Lung (tissue), 12 donors: ENCODE measurements around the gene GNS. TPM values are rescaled to one million over a fixed set of nuclear protein-coding genes. Genes with fewer than 3 reads are reported as not detected.
"Not testable (repeated sequence)": the region's sequence is repeated elsewhere in the genome, so short reads cannot be mapped to it uniquely, and the experiment has no call there.

Experiments
- ATAC-seq: fragments of 200-7000 bp; cut with Tn5 transposase; one replicate; pipeline ENCODE4 v1.9.1; 2020; ENCODE audit warnings: moderate number of reproducible peaks; ENCODE audit not compliant: insufficient read depth, low FRiP score
- DNase-seq, 3 donors: peaks; one replicate each; pipeline ENCODE4 v3.0.0-alpha.2; 2013 to 2017
- H3K27ac ChIP-seq, 2 donors: one replicate each; pipeline ENCODE4 v1.5.1; 2013; ENCODE audit warnings: mild to moderate bottlenecking in 2 of 2, moderate library complexity in 2 of 2, control low read depth in 1 of 2, inconsistent platforms in 1 of 2, low read depth in 1 of 2, low read length in 1 of 2
- H3K27me3 ChIP-seq, 3 donors: one replicate each; pipeline ENCODE4 v1.5.1; 2013; ENCODE audit warnings: low read length in 2 of 3; ENCODE audit not compliant: control insufficient read depth in 3 of 3, insufficient read depth in 3 of 3
- H3K36me3 ChIP-seq, 4 donors: one replicate each; pipeline ENCODE4 v1.5.1; 2013; ENCODE audit warnings: low read length in 4 of 4, mild to moderate bottlenecking in 1 of 4, moderate library complexity in 1 of 4; ENCODE audit not compliant: control insufficient read depth in 4 of 4, insufficient read depth in 4 of 4
- H3K4me1 ChIP-seq, 5 donors: one replicate each; pipeline ENCODE4 v1.5.1; 2013; ENCODE audit warnings: low read length in 5 of 5, mild to moderate bottlenecking in 2 of 5, moderate library complexity in 1 of 5; ENCODE audit not compliant: control insufficient read depth in 5 of 5, insufficient read depth in 5 of 5
- H3K4me3 ChIP-seq: one replicate; pipeline ENCODE4 v1.5.1; 2013; ENCODE audit warnings: mild to moderate bottlenecking, control low read depth, moderate library complexity
- H3K9ac ChIP-seq, 2 donors: one replicate each; pipeline ENCODE4 v1.5.1; 2013; ENCODE audit warnings: low read length in 2 of 2, control low read depth in 1 of 2; ENCODE audit not compliant: insufficient read depth in 1 of 2
- H3K9me3 ChIP-seq, 4 donors: one replicate each; pipeline ENCODE4 v1.5.1; 2013; ENCODE audit warnings: low read length in 3 of 4, mild to moderate bottlenecking in 1 of 4, moderate library complexity in 1 of 4; ENCODE audit not compliant: control insufficient read depth in 4 of 4, insufficient read depth in 3 of 4
- CTCF ChIP-seq: IDR thresholded peaks from 2 replicates; pipeline ENCODE4 v1.5.1; 2012; ENCODE audit warnings: mild to moderate bottlenecking; ENCODE audit errors: control extremely low read depth, extremely low read depth
- WGBS, 2 donors: extraction: QIAGEN DNeasy Blood & Tissue Kit; methylation state at CpG; one replicate each; pipeline ENCODE4 v1.1.7; 2013; 5-methylcytosine and 5-hydroxymethylcytosine counted together
- polyA plus RNA-seq, 2 donors: library from polyadenylated mRNA; stranded (reverse); fragments of 200-250 nt; gene quantifications; one replicate each; pipeline ENCODE4 v1.2.1, GENCODE V29; 2013
- total RNA-seq, 2 donors: library from RNA; depleted of rRNA in 1 of 2; stranded (reverse); fragments of >200 nt in 1 of 2; gene quantifications; one replicate each; pipeline ENCODE4 v1.2.1, GENCODE V29; 2014 to 2021
- donor health status: control.
- donor health status: control.
- donor health status: Bipolar disorder and iron deficiency.
- donor health status: healthy.
- donor health status: DM: yes; HTN: yes; CAD: no.

GNS gene
- total and polyA plus RNA-seq, 4 donors: 27.6 to 149 (median 139) TPM

GRCh38 chr12:64780531-64781279 lies 21.5 kb upstream of the GNS start:
- DNase-seq: peak; percentile 41 to 57 (median 50)
- Histone ChIP-seq H3K4me1 (peaks cover 0 to 8% (median 6%) of the 10 kb centered on the region in 5 donors), H3K4me3 (peak overlapping the region; percentile 62), H3K36me3 (no peaks in the 10 kb centered on the region), H3K9ac (no peak overlapping the region), H3K27ac (peak overlapping the region in 1 of 2 donors; percentile 43), H3K9me3 (peaks cover 0 to 3% (median 0%) of the 10 kb centered on the region in 4 donors), H3K27me3 (peaks cover 0 to 36% (median 26%) of the 10 kb centered on the region in 3 donors)
- TF ChIP-seq CTCF: no peak
- peak; percentile 71 for ATAC-seq
- WGBS, 2 donors: 0 to 1% methylated on average over 15 to 103 of the region's 103 CpGs

GRCh38 chr12:64780132-64780530 lies 20.9 kb upstream of the GNS start:
- Histone ChIP-seq H3K9me3 (peaks cover 0 to 3% (median 0%) of the 10 kb centered on the region in 4 donors), H3K27me3 (peaks cover 0 to 36% (median 26%) of the 10 kb centered on the region in 3 donors)

GRCh38 chr12:64779354-64779974 lies 20.3 kb upstream of the GNS start:
- Histone ChIP-seq H3K9ac (no peak overlapping the region), H3K4me1 (peaks cover 0 to 8% (median 6%) of the 10 kb centered on the region in 5 donors), H3K27ac (no peak overlapping the region), H3K36me3 (no peaks in the 10 kb centered on the region), H3K27me3 (peaks cover 0 to 36% (median 26%) of the 10 kb centered on the region in 3 donors), H3K9me3 (peaks cover 0 to 3% (median 0%) of the 10 kb centered on the region in 4 donors), H3K4me3 (no peak overlapping the region)
- no peak for TF ChIP-seq CTCF
- DNase-seq: peak in 1 of 3 donors; percentile 15
- 81 to 92% methylated on average over 10 of the region's 10 CpGs for WGBS, 2 donors
- no peak for ATAC-seq

More at GRCh38 chr12:64780132-64780530, 20.9 kb upstream of the GNS start:
- no peak for ATAC-seq
- Histone ChIP-seq H3K4me3 (peak overlapping the region; percentile 62), H3K27ac (peak overlapping the region in 1 of 2 donors; percentile 43), H3K36me3 (no peaks in the 10 kb centered on the region), H3K9ac (no peak overlapping the region), H3K4me1 (peaks cover 0 to 8% (median 6%) of the 10 kb centered on the region in 5 donors)
- 13 to 21% methylated on average over 11 to 15 of the region's 15 CpGs for WGBS, 2 donors
- no peak for TF ChIP-seq CTCF
- peak in 1 of 3 donors; percentile 40 for DNase-seq

- not testable (repeated sequence) for H3K9ac ChIP-seq, H3K9me3 ChIP-seq, DNase-seq, H3K36me3 ChIP-seq, ATAC-seq, H3K4me3 ChIP-seq, H3K27ac ChIP-seq, H3K4me1 ChIP-seq
- peaks cover 0 to 16% (median 0%) of the 10 kb centered on the region in 3 donors for H3K27me3 ChIP-seq
Measured at GRCh38 chr12:64775147-64775736, 16.0 kb upstream of the GNS start.
